HepG2 (cell line): Measurements from ENCODE around the gene RAC2. TPM values are rescaled to one million over a fixed set of nuclear protein-coding genes. Genes with fewer than 3 reads are reported as not detected.

Source experiments
- ATAC-seq: fragments of 200-7000 bp; cut with Tn5 transposase; 3 replicates; pipeline ENCODE4 v1.9.1; 2020; ENCODE audit warnings: mild to moderate bottlenecking, moderate library complexity
- BruUV-seq: library from RNA; stranded (reverse); fragments of 400-500 nt; replicated peaks from 2 replicates; lab custom pipeline; 2021; lab: Mats Ljungman, UMichigan
- CTCF ChIA-PET: fragments of 300-600 bp; formaldehyde crosslinking; extraction: SDS; loops from one replicate; lab custom pipeline; 2021; ENCODE audit warnings: low total read pairs, inconsistent platforms, low intra/inter-chr PET ratio; lab: Yijun Ruan, JAX
- POLR2A ChIA-PET: fragments of 350-600 bp; sonication (Branson Sonifier 250); formaldehyde crosslinking; loops from one replicate; lab custom pipeline; 2020; ENCODE audit warnings: antibody characterized with exemption, inconsistent platforms; lab: Yijun Ruan, JAX
- DNase-seq: peaks from one replicate; pipeline ENCODE4 v3.0.0-alpha.2; 2015; ENCODE audit warnings: low spot score
- FAIRE-seq: peaks from 3 replicates; lab custom pipeline; 2011; peaks lifted over from hg19 to GRCh38; lab: Jason Lieb, UNC
- H2AFZ ChIP-seq: one replicate; pipeline ENCODE4 v1.6.1; 2011; ENCODE audit warnings: low read length, inconsistent platforms
- H3K27ac ChIP-seq: fragments of 300-600 bp; 3 replicates; pipeline ENCODE4 v1.8.0; 2011; ENCODE audit warnings: mixed run types, mild to moderate bottlenecking, mixed read lengths, low read length, inconsistent platforms; ENCODE audit not compliant: insufficient read depth; ENCODE audit errors: extremely low read length
- H3K27me3 ChIP-seq, 2 experiments: fragments of 200-600 bp in 1 of 2; 2 replicates in 1 of 2; 3 replicates in 1 of 2; pipeline versions ENCODE4 v1.6.0 to v1.8.0; 2011; ENCODE audit warnings: low read length in 2 of 2, mild to moderate bottlenecking in 2 of 2, moderate library complexity in 2 of 2, inconsistent platforms in 1 of 2; ENCODE audit not compliant: insufficient read depth in 2 of 2, control insufficient read depth in 1 of 2
- H3K36me3 ChIP-seq, 2 experiments: fragments of 200-600 bp in 1 of 2; replicated peaks in 1 of 2; 2 replicates in 1 of 2; 3 replicates in 1 of 2; pipeline versions ENCODE4 v1.5.1 to v1.8.0; 2011; ENCODE audit warnings: low read length in 2 of 2, inconsistent platforms in 1 of 2; ENCODE audit not compliant: insufficient read depth in 2 of 2, control insufficient read depth in 1 of 2
- H3K4me1 ChIP-seq: 2 replicates; pipeline ENCODE4 v1.5.1; 2012; ENCODE audit warnings: low read length, inconsistent platforms; ENCODE audit not compliant: insufficient read depth
- H3K4me2 ChIP-seq: 2 replicates; pipeline ENCODE4 v1.6.0; 2011; ENCODE audit warnings: low read depth, low read length, inconsistent platforms
- H3K4me3 ChIP-seq, 3 experiments: fragments of 200-600 bp in 1 of 3; sonication (generic), shearing (Covaris generic) in 1 of 3; replicated peaks in 1 of 3; 2 replicates each; pipeline ENCODE4 v1.5.1; 2011 to 2016; ENCODE audit warnings: low read length in 3 of 3, inconsistent platforms in 2 of 3, low read depth in 2 of 3, mild to moderate bottlenecking in 2 of 3, control low read depth in 1 of 3, mixed read lengths in 1 of 3; ENCODE audit not compliant: insufficient read depth in 1 of 3
- H3K79me2 ChIP-seq: one replicate; pipeline ENCODE4 v1.6.1; 2011; ENCODE audit warnings: low read length, inconsistent platforms; ENCODE audit not compliant: insufficient read depth
- H3K9ac ChIP-seq: 2 replicates; pipeline ENCODE4 v1.6.0; 2011; ENCODE audit warnings: mild to moderate bottlenecking, low read depth, low read length, inconsistent platforms; ENCODE audit not compliant: insufficient read depth
- H3K9me3 ChIP-seq: 2 replicates; pipeline ENCODE4 v1.5.1; 2012; ENCODE audit warnings: mild to moderate bottlenecking, low read length
- H4K20me1 ChIP-seq: 2 replicates; pipeline ENCODE4 v1.6.0; 2011; ENCODE audit warnings: inconsistent platforms, mild to moderate bottlenecking, low read length, moderate library complexity; ENCODE audit not compliant: insufficient read depth
- JUNB ChIP-seq: sonication (generic); formaldehyde crosslinking; IDR thresholded peaks from 2 replicates; pipeline ENCODE4 v1.8.0; 2022; ENCODE audit warnings: missing genetic modification reagents, mild to moderate bottlenecking, borderline replicate concordance
- KDM5B ChIP-seq: sonication (generic); formaldehyde crosslinking; IDR thresholded peaks from 2 replicates; pipeline ENCODE4 v1.4.0; 2020; ENCODE audit warnings: missing genetic modification reagents, mild to moderate bottlenecking, borderline replicate concordance
- ZSCAN21 ChIP-seq: sonication (generic); formaldehyde crosslinking; IDR thresholded peaks from 2 replicates; pipeline ENCODE4 v1.8.0; 2022; ENCODE audit warnings: mild to moderate bottlenecking, missing genetic modification reagents, moderate library complexity, borderline replicate concordance
- WGBS: methylation state at CpG from one replicate; pipeline ENCODE4 v1.1.6; 2017; ENCODE audit warnings: low lambda C conversion rate; 5-methylcytosine and 5-hydroxymethylcytosine counted together
- in situ Hi-C: cut with HindIII; loops from 2 replicates; pipeline ENCODE4 v1.10.0; 2017; ENCODE audit warnings: low pct_unique_long_range_greater_than_20kb; ENCODE audit not compliant: extremely low pct_ligation_motif_present
- intact Hi-C: fragments of 100-400 bp; cut with micrococcal nuclease; formaldehyde crosslinking; loops from one replicate; pipeline ENCODE4 v1.10.0; 2022; ENCODE audit not compliant: unreplicated experiment
- polyA plus RNA-seq, 8 experiments: library from polyadenylated mRNA; depleted of rRNA in 3 of 8; stranded (reverse) in 7 of 8; unstranded in 1 of 8; fragments of >200 nt; fragmentation: Illumina TruSeq in 4 of 8; extraction: Trizol in 4 of 8; gene quantifications; 2 replicates each; pipeline versions ENCODE4 v1.2.1 to v1.2.3, GENCODE V29; 2011 to 2016; ENCODE audit warnings: low read depth in 4 of 8, missing spikeins in 1 of 8, mixed read lengths in 1 of 8; ENCODE audit not compliant: insufficient read depth in 1 of 8
- total RNA-seq, 5 experiments: library from RNA; depleted of rRNA; stranded (reverse); fragments of >200 nt; fragmentation: Illumina TruSeq; extraction: Trizol; gene quantifications; 2 replicates each; pipeline ENCODE4 v1.2.3, GENCODE V29; 2016; ENCODE audit warnings: low read depth in 1 of 5
- TF ChIP-seq, protein P1 (sequence below): sonication (generic); formaldehyde crosslinking; IDR thresholded peaks from 2 replicates; pipeline ENCODE4 v1.5.0; 2020; ENCODE audit warnings: mild to moderate bottlenecking, missing genetic modification reagents
- TF ChIP-seq, protein P2 (sequence below): sonication (generic); formaldehyde crosslinking; IDR thresholded peaks from 2 replicates; pipeline ENCODE4 v1.8.1; 2023; ENCODE audit warnings: mild to moderate bottlenecking, missing genetic modification reagents
- TF ChIP-seq, protein P3 (sequence below): sonication (generic); formaldehyde crosslinking; IDR thresholded peaks from 2 replicates; pipeline ENCODE4 v1.5.1; 2020; ENCODE audit warnings: missing genetic modification reagents, mild to moderate bottlenecking, borderline replicate concordance

RAC2 gene
- total and polyA plus RNA-seq, 2 of the 13 experiments (the other 11 are each of a cell fraction or from before 2014, with no cell fraction given), result 0.73 TPM; not detected in 1

DNA sequence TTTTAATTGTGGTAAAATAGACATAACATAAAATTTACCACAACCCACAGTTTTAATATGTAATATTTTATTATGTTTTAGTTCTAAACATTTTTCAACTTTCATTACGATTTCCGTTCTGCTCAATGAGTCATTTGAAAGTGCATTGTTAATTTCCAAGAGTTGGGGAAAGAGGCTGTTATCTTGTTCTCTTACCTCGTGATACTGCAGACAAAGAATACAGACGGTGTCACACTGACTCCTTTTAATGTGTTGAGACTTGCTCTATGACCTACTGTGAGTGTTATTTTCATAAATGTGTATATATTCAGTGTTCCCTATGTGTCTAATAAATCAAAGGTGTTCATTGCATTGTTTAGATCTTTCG is 10.8 kb upstream of the RAC2 start:
- in situ Hi-C loops (no loop called here), intact Hi-C loops (no loop called here)
- CTCF ChIA-PET, result no interaction called here
- Histone ChIP-seq H2AFZ (no peak overlapping the region), H3K4me1 (no peaks in the 10 kb centered on the region), H3K4me3 (no peak overlapping the region), H3K4me2 (no peak overlapping the region), H4K20me1 (no peaks in the 10 kb centered on the region), H3K36me3 (no peaks in the 10 kb centered on the region), H3K79me2 (no peaks in the 10 kb centered on the region), H3K9ac (no peak overlapping the region), H3K27ac (no peak overlapping the region), H3K27me3 (peaks cover 0 to 11% of the 10 kb centered on the region in 2 experiments; a peak in 3 of 5 replicates), H3K9me3 (no peaks in the 10 kb centered on the region)
- BruUV-seq, result no TSS peak
- POLR2A ChIA-PET, result no interaction called here
- DNase-seq (no peak), FAIRE-seq (no peak), ATAC-seq (no peak)
- 3% methylated on average over 5 of the region's 5 CpGs for WGBS
- TF ChIP-seq, protein P1, sequence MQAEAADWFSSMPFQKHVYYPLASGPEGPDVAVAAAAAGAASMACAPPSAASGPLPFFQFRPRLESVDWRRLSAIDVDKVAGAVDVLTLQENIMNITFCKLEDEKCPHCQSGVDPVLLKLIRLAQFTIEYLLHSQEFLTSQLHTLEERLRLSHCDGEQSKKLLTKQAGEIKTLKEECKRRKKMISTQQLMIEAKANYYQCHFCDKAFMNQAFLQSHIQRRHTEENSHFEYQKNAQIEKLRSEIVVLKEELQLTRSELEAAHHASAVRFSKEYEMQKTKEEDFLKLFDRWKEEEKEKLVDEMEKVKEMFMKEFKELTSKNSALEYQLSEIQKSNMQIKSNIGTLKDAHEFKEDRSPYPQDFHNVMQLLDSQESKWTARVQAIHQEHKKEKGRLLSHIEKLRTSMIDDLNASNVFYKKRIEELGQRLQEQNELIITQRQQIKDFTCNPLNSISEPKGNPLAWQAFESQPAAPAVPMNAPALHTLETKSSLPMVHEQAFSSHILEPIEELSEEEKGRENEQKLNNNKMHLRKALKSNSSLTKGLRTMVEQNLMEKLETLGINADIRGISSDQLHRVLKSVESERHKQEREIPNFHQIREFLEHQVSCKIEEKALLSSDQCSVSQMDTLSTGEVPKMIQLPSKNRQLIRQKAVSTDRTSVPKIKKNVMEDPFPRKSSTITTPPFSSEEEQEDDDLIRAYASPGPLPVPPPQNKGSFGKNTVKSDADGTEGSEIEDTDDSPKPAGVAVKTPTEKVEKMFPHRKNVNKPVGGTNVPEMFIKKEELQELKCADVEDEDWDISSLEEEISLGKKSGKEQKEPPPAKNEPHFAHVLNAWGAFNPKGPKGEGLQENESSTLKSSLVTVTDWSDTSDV (CRISPR knock-in tag), result no peak
- TF ChIP-seq, protein P2, sequence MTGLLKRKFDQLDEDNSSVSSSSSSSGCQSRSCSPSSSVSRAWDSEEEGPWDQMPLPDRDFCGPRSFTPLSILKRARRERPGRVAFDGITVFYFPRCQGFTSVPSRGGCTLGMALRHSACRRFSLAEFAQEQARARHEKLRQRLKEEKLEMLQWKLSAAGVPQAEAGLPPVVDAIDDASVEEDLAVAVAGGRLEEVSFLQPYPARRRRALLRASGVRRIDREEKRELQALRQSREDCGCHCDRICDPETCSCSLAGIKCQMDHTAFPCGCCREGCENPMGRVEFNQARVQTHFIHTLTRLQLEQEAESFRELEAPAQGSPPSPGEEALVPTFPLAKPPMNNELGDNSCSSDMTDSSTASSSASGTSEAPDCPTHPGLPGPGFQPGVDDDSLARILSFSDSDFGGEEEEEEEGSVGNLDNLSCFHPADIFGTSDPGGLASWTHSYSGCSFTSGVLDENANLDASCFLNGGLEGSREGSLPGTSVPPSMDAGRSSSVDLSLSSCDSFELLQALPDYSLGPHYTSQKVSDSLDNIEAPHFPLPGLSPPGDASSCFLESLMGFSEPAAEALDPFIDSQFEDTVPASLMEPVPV (CRISPR knock-in tag), result no peak
- TF ChIP-seq, protein P3, sequence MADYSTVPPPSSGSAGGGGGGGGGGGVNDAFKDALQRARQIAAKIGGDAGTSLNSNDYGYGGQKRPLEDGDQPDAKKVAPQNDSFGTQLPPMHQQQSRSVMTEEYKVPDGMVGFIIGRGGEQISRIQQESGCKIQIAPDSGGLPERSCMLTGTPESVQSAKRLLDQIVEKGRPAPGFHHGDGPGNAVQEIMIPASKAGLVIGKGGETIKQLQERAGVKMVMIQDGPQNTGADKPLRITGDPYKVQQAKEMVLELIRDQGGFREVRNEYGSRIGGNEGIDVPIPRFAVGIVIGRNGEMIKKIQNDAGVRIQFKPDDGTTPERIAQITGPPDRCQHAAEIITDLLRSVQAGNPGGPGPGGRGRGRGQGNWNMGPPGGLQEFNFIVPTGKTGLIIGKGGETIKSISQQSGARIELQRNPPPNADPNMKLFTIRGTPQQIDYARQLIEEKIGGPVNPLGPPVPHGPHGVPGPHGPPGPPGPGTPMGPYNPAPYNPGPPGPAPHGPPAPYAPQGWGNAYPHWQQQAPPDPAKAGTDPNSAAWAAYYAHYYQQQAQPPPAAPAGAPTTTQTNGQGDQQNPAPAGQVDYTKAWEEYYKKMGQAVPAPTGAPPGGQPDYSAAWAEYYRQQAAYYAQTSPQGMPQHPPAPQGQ (CRISPR knock-in tag), result no peak
- TF ChIP-seq KDM5B (CRISPR knock-in tag) (no peak), JUNB (CRISPR knock-in tag) (no peak), ZSCAN21 (CRISPR knock-in tag) (no peak)
